GM12878 (cell line): ENCODE results near the gene DHCR24. TPM values are rescaled to one million over a fixed set of nuclear protein-coding genes. Genes with fewer than 3 reads are reported as not detected.

Experiments used
- ATAC-seq: fragments of 200-7000 bp; cut with Tn5 transposase; 3 replicates; pipeline ENCODE4 v1.9.1; 2020; ENCODE audit warnings: mild to moderate bottlenecking, moderate library complexity
- BruUV-seq: library from RNA; stranded (reverse); fragments of 400-500 nt; replicated peaks from 2 replicates; lab custom pipeline; 2021; lab: Mats Ljungman, UMichigan
- CTCF ChIA-PET: fragments of 300-600 bp; sonication (Branson Sonifier 250); formaldehyde crosslinking; extraction: SDS; loops from one replicate; lab custom pipeline; 2021; ENCODE audit warnings: inconsistent platforms; lab: Yijun Ruan, JAX
- POLR2A ChIA-PET: fragments of 350-600 bp; formaldehyde crosslinking; extraction: SDS; loops from one replicate; lab custom pipeline; 2021; ENCODE audit warnings: inconsistent platforms; lab: Charles Lee
- RAD21 ChIA-PET: fragments of 300-600 bp; sonication (Branson Sonifier 250); formaldehyde crosslinking; loops from one replicate; lab custom pipeline; 2023; ENCODE audit warnings: antibody characterized with exemption; ENCODE audit not compliant: unreplicated experiment; lab: Charles Lee
- SMC1A ChIA-PET: fragments of 300-600 bp; sonication (Branson Sonifier 250); formaldehyde crosslinking; loops from one replicate; lab custom pipeline; 2023; ENCODE audit not compliant: unreplicated experiment, uncharacterized antibody; lab: Charles Lee
- DNase-seq: peaks from one replicate; pipeline ENCODE4 v3.0.0-alpha.2; 2011; ENCODE audit warnings: low read depth, low spot score
- FAIRE-seq: peaks from 3 replicates; lab custom pipeline; 2011; peaks lifted over from hg19 to GRCh38; lab: Jason Lieb, UNC
- H2AFZ ChIP-seq: 2 replicates; pipeline ENCODE4 v1.6.0; 2011; ENCODE audit warnings: low read depth, low read length, control low read depth; ENCODE audit not compliant: control insufficient read depth
- H3K27ac ChIP-seq: 2 replicates; pipeline ENCODE4 v1.5.1; 2011; ENCODE audit warnings: control low read depth; ENCODE audit not compliant: control insufficient read depth, insufficient read depth
- H3K27me3 ChIP-seq, 2 experiments: replicated peaks in 1 of 2; 2 replicates each; pipeline versions ENCODE4 v1.6.0 to v1.6.1; 2011; ENCODE audit warnings: low read length in 1 of 2; ENCODE audit not compliant: control insufficient read depth in 2 of 2, insufficient read depth in 2 of 2
- H3K36me3 ChIP-seq, 2 experiments: 2 replicates each; pipeline ENCODE4 v1.5.1; 2011; ENCODE audit warnings: low read length in 1 of 2; ENCODE audit not compliant: control insufficient read depth in 2 of 2, insufficient read depth in 2 of 2
- H3K4me1 ChIP-seq: 2 replicates; pipeline ENCODE4 v1.6.1; 2011; ENCODE audit warnings: mild to moderate bottlenecking, low read length, moderate library complexity, mixed read lengths; ENCODE audit not compliant: control insufficient read depth, insufficient read depth
- H3K4me2 ChIP-seq: 2 replicates; pipeline ENCODE4 v1.6.0; 2011; ENCODE audit warnings: control low read depth; ENCODE audit not compliant: control insufficient read depth, insufficient read depth
- H3K4me3 ChIP-seq: fragments of 200-600 bp; sonication (generic); 2 replicates; pipeline ENCODE4 v1.5.1; 2016
- H3K79me2 ChIP-seq: 2 replicates; pipeline ENCODE4 v1.6.0; 2011; ENCODE audit warnings: low read length; ENCODE audit not compliant: control insufficient read depth, insufficient read depth
- H3K9ac ChIP-seq: 2 replicates; pipeline ENCODE4 v1.8.0; 2011; ENCODE audit warnings: low read length, control low read depth, mixed read lengths; ENCODE audit not compliant: control insufficient read depth, insufficient read depth
- H3K9me3 ChIP-seq: replicated peaks from 3 replicates; pipeline ENCODE4 v1.5.1; 2011; ENCODE audit warnings: mild to moderate bottlenecking, low read length; ENCODE audit not compliant: control insufficient read depth, insufficient read depth
- H4K20me1 ChIP-seq: 2 replicates; pipeline ENCODE4 v1.6.0; 2011; ENCODE audit not compliant: control insufficient read depth, insufficient read depth
- FOXK2 ChIP-seq: fragments of 450-650 bp; IDR thresholded peaks from 2 replicates; pipeline ENCODE4 v1.6.1; 2017; ENCODE audit warnings: mild to moderate bottlenecking, moderate library complexity
- FOXM1 ChIP-seq: IDR thresholded peaks from 2 replicates; pipeline ENCODE4 v1.6.1; 2012; ENCODE audit warnings: low read depth, mild to moderate bottlenecking, inconsistent platforms, low read length, moderate library complexity
- MYC ChIP-seq: IDR thresholded peaks from 2 replicates; pipeline ENCODE4 v1.6.1; 2011; ENCODE audit warnings: mild to moderate bottlenecking, low read length, moderate library complexity, inconsistent platforms; ENCODE audit not compliant: insufficient read depth, insufficient replicate concordance, insufficient read length, severe bottlenecking
- WGBS: methylation state at CpG from one replicate; pipeline ENCODE4 v1.1.6; 2016; ENCODE audit warnings: low lambda C conversion rate; ENCODE audit not compliant: insufficient replicate concordance, insufficient coverage; ENCODE audit errors: missing lambda C conversion rate; 5-methylcytosine and 5-hydroxymethylcytosine counted together
- in situ Hi-C: fragments of 300-500 bp; cut with MboI; formaldehyde crosslinking; loops from 9 replicates; pipeline ENCODE4 v1.14.3; 2018; ENCODE audit warnings: mixed read lengths
- intact Hi-C: fragments of 100-400 bp; cut with micrococcal nuclease; formaldehyde crosslinking; loops from one replicate; pipeline ENCODE4 v1.14.2; 2022; ENCODE audit not compliant: unreplicated experiment
- polyA plus RNA-seq, 11 experiments: library from polyadenylated mRNA; depleted of rRNA in 4 of 11; unstranded in 6 of 11; stranded (reverse) in 5 of 11; fragments of >200 nt; fragmentation: Nextera tagmentation in 4 of 11; fragmentation: Illumina TruSeq in 1 of 11; extraction: Ambion mirVana in 4 of 11; extraction: Trizol in 1 of 11; gene quantifications; 1 replicate in 1 of 11; 2 replicates in 10 of 11; pipeline versions ENCODE4 v1.2.1 to v1.2.3, GENCODE V29; 2011 to 2016; ENCODE audit warnings: inconsistent platforms in 2 of 11, missing spikeins in 2 of 11, low read depth in 1 of 11
- total RNA-seq, 4 experiments: library from RNA; depleted of rRNA in 3 of 4; stranded (reverse); fragments of >200 nt in 3 of 4; fragmentation: Illumina TruSeq in 1 of 4; extraction: Trizol in 1 of 4; gene quantifications; 2 replicates each; pipeline versions ENCODE4 v1.2.1 to v1.2.3, GENCODE V29; 2013 to 2021
- TF ChIP-seq, protein P1 (sequence below): IDR thresholded peaks from 2 replicates; pipeline ENCODE4 v1.6.1; 2012; ENCODE audit warnings: low read length, inconsistent platforms
- TF ChIP-seq, protein P2 (sequence below): fragments of 450-650 bp; IDR thresholded peaks from 2 replicates; pipeline ENCODE4 v1.6.1; 2017; ENCODE audit warnings: low read depth, mild to moderate bottlenecking, moderate library complexity
- TF ChIP-seq, protein P3 (sequence below): IDR thresholded peaks from 2 replicates; pipeline ENCODE4 v1.6.1; 2011; ENCODE audit warnings: low read depth, low read length, improper control_type of control experiment, borderline replicate concordance

The DHCR24 gene
- total and polyA plus RNA-seq, 10 of the 15 experiments (the other 5 are each of a cell fraction or from before 2014, with no cell fraction given), result 23.3 to 169 (median 120) TPM

DNA sequence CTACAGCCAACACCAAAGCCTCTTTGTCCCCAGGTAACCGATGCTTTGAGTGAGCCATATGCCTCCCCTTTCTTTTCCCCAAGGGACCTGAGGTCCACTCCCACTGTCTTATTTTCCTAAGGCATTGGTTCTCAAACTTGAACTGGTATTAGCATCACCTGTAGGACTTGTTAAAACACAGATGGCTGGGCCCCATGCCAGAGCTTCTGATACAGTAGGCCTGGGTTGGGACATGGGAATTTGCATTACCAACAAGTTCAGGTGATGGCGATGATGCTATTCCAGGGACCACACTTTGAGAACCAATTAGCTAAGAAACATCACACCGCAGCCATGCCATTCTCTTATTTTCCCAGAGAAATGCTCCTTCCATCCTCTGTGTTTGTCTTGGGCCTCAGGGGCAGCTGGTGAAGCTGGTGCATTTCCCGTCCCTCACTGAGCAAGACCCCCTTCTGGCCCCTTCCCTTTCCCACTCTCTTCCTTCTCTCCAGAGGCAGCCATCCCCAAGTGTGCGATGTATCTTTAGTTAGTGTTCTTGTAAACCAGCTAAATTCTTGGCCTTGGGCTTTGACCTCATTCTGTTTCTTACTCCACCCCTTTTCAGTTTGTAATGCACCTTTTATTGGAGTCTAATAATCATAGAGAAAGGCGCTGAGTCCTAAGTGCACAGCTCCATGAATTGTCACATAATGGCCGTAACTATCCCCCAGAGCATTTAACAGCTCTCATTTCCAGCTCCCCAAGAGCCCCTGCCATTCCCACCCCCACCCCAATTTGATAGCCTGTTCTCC lies 71.7 kb downstream of the DHCR24 start:
- no peak overlapping the region for H3K4me2 ChIP-seq
- RAD21 ChIA-PET, result no interaction called here
- no TSS peak for BruUV-seq
- no peak overlapping the region for H3K9ac ChIP-seq
- SMC1A ChIA-PET, result interaction anchor here (1.1 to 1.5 kb wide), 3 partner anchors 11 to 16 kb away, joined by 3 to 4 read pairs (median 3); partner anchors contain the start of gene TTC22
- no peaks in the 10 kb centered on the region for H3K9me3 ChIP-seq
- TF ChIP-seq, protein P1, sequence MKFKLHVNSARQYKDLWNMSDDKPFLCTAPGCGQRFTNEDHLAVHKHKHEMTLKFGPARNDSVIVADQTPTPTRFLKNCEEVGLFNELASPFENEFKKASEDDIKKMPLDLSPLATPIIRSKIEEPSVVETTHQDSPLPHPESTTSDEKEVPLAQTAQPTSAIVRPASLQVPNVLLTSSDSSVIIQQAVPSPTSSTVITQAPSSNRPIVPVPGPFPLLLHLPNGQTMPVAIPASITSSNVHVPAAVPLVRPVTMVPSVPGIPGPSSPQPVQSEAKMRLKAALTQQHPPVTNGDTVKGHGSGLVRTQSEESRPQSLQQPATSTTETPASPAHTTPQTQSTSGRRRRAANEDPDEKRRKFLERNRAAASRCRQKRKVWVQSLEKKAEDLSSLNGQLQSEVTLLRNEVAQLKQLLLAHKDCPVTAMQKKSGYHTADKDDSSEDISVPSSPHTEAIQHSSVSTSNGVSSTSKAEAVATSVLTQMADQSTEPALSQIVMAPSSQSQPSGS, result no peak
- TF ChIP-seq MYC (no peak), FOXM1 (no peak), FOXK2 (no peak)
- TF ChIP-seq, protein P2, sequence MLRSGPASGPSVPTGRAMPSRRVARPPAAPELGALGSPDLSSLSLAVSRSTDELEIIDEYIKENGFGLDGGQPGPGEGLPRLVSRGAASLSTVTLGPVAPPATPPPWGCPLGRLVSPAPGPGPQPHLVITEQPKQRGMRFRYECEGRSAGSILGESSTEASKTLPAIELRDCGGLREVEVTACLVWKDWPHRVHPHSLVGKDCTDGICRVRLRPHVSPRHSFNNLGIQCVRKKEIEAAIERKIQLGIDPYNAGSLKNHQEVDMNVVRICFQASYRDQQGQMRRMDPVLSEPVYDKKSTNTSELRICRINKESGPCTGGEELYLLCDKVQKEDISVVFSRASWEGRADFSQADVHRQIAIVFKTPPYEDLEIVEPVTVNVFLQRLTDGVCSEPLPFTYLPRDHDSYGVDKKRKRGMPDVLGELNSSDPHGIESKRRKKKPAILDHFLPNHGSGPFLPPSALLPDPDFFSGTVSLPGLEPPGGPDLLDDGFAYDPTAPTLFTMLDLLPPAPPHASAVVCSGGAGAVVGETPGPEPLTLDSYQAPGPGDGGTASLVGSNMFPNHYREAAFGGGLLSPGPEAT, result no peak
- TF ChIP-seq, protein P3, sequence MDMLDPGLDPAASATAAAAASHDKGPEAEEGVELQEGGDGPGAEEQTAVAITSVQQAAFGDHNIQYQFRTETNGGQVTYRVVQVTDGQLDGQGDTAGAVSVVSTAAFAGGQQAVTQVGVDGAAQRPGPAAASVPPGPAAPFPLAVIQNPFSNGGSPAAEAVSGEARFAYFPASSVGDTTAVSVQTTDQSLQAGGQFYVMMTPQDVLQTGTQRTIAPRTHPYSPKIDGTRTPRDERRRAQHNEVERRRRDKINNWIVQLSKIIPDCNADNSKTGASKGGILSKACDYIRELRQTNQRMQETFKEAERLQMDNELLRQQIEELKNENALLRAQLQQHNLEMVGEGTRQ, result no peak
- TF ChIP-seq, all 136 proteins: peak for 0
- in situ Hi-C loops (no loop called here), intact Hi-C loops (no loop called here)
- ATAC-seq (no peak), FAIRE-seq (no peak), DNase-seq (no peak)
- Histone ChIP-seq H3K27me3 (no peaks in the 10 kb centered on the region), H3K36me3 (no peaks in the 10 kb centered on the region), H3K4me3 (no peak overlapping the region), H2AFZ (no peak overlapping the region), H3K4me1 (peaks cover 13% of the 10 kb centered on the region), H3K79me2 (no peaks in the 10 kb centered on the region), H4K20me1 (no peaks in the 10 kb centered on the region), H3K27ac (no peak overlapping the region)
- WGBS, result 63% methylated on average over 7 of the region's 7 CpGs
- ChIA-PET CTCF (interaction anchor here (1.0 to 7.6 kb wide), 2 partner anchors 14 to 150 kb away, joined by 3 to 44 read pairs; partner anchors contain the start of gene TTC22), POLR2A (no interaction called here)
